GM12878 (cell line): ENCODE results near the gene SENP7. TPM values are rescaled to one million over a fixed set of nuclear protein-coding genes. Genes with fewer than 3 reads are reported as not detected.
A peak's percentile ranks its signal among the peaks of the same experiment; 100 is the strongest.

Experiments
- EP300 ChIP-seq, 2 experiments: fragments of 150-350 bp in 1 of 2; IDR thresholded peaks; 2 replicates each; pipeline ENCODE4 v1.6.1; 2011 to 2012; ENCODE audit warnings: low read depth in 2 of 2, low read length in 2 of 2, borderline replicate concordance in 1 of 2, improper control_type of control experiment in 1 of 2, inconsistent platforms in 1 of 2; ENCODE audit not compliant: control insufficient read depth in 1 of 2
- FOXK2 ChIP-seq: fragments of 450-650 bp; IDR thresholded peaks from 2 replicates; pipeline ENCODE4 v1.6.1; 2017; ENCODE audit warnings: mild to moderate bottlenecking, moderate library complexity
- FOXM1 ChIP-seq: IDR thresholded peaks from 2 replicates; pipeline ENCODE4 v1.6.1; 2012; ENCODE audit warnings: low read depth, mild to moderate bottlenecking, inconsistent platforms, low read length, moderate library complexity
- GABPA ChIP-seq: IDR thresholded peaks from 2 replicates; pipeline ENCODE4 v1.6.1; 2014; ENCODE audit warnings: antibody characterized with exemption, low read depth, mild to moderate bottlenecking, inconsistent platforms
- HCFC1 ChIP-seq: fragments of 150-350 bp; IDR thresholded peaks from 2 replicates; pipeline ENCODE4 v1.6.1; 2014; ENCODE audit warnings: low read length
- PML ChIP-seq: IDR thresholded peaks from 2 replicates; pipeline ENCODE4 v1.6.1; 2012; ENCODE audit warnings: low read length, inconsistent platforms
- ZNF622 ChIP-seq: fragments of 450-650 bp; IDR thresholded peaks from 2 replicates; pipeline ENCODE4 v1.6.1; 2017; ENCODE audit warnings: mild to moderate bottlenecking, inconsistent platforms
- polyA plus RNA-seq, 11 experiments: library from polyadenylated mRNA; depleted of rRNA in 4 of 11; unstranded in 6 of 11; stranded (reverse) in 5 of 11; fragments of >200 nt; fragmentation: Nextera tagmentation in 4 of 11; fragmentation: Illumina TruSeq in 1 of 11; extraction: Ambion mirVana in 4 of 11; extraction: Trizol in 1 of 11; gene quantifications; 1 replicate in 1 of 11; 2 replicates in 10 of 11; pipeline versions ENCODE4 v1.2.1 to v1.2.3, GENCODE V29; 2011 to 2016; ENCODE audit warnings: inconsistent platforms in 2 of 11, missing spikeins in 2 of 11, low read depth in 1 of 11
- total RNA-seq, 4 experiments: library from RNA; depleted of rRNA in 3 of 4; stranded (reverse); fragments of >200 nt in 3 of 4; fragmentation: Illumina TruSeq in 1 of 4; extraction: Trizol in 1 of 4; gene quantifications; 2 replicates each; pipeline versions ENCODE4 v1.2.1 to v1.2.3, GENCODE V29; 2013 to 2021
- TF ChIP-seq, protein P1 (sequence below): fragments of 450-650 bp; IDR thresholded peaks from 2 replicates; pipeline ENCODE4 v1.6.1; 2017; ENCODE audit warnings: mild to moderate bottlenecking, low read depth, inconsistent platforms; ENCODE audit not compliant: poor library complexity, severe bottlenecking
- TF ChIP-seq, protein P2 (sequence below), 3 experiments: IDR thresholded peaks in 2 of 3; conservative IDR thresholded peaks in 1 of 3; 2 replicates each; pipeline ENCODE4 v1.5.1; 2011; ENCODE audit warnings: low read depth in 3 of 3, low read length in 3 of 3, mild to moderate bottlenecking in 3 of 3, control low read depth in 2 of 3, moderate library complexity in 2 of 3, inconsistent platforms in 1 of 3, mixed read lengths in 1 of 3; ENCODE audit not compliant: control insufficient read depth in 2 of 3, insufficient read depth in 1 of 3; ENCODE audit errors: extremely low read depth in 1 of 3
- TF ChIP-seq, protein P3 (sequence below): fragments of 450-650 bp; IDR thresholded peaks from 2 replicates; pipeline ENCODE4 v1.6.1; 2017; ENCODE audit warnings: mild to moderate bottlenecking, moderate library complexity
- TF ChIP-seq, protein P4 (sequence below): fragments of 450-650 bp; IDR thresholded peaks from 2 replicates; pipeline ENCODE4 v1.6.1; 2017; ENCODE audit warnings: mild to moderate bottlenecking

Gene SENP7
- total and polyA plus RNA-seq, 10 of the 15 experiments (the other 5 are each of a cell fraction or from before 2014, with no cell fraction given), result 2.6 to 14.7 (median 8.3) TPM

DNA sequence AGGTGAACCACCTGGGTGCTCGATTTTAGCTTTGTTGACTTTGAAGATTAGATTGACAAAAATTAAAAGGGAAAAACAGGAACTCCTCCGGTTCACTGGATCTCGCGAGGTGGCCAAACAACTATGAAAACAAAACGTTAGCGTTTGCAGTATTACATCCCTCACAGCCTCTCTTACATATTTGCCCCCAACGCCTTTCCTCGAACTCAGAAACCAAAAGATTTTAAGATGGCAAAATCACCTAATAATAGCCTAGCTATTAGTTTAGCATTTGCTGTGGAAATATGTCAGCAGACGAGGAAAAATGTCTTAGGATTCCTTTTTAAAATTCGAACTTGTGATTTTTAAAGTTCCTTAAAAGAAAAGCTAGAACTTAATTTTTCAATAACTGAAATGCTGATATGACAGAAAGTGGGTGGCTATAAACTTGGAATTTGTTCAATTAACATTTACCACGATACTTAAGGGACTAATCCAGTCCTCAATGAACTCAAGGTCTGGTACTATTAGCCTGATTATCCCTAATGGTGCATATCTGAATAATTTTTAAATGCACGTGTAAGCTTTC, 491 bp upstream of the SENP7 start (continued):
- TF ChIP-seq, protein P1, sequence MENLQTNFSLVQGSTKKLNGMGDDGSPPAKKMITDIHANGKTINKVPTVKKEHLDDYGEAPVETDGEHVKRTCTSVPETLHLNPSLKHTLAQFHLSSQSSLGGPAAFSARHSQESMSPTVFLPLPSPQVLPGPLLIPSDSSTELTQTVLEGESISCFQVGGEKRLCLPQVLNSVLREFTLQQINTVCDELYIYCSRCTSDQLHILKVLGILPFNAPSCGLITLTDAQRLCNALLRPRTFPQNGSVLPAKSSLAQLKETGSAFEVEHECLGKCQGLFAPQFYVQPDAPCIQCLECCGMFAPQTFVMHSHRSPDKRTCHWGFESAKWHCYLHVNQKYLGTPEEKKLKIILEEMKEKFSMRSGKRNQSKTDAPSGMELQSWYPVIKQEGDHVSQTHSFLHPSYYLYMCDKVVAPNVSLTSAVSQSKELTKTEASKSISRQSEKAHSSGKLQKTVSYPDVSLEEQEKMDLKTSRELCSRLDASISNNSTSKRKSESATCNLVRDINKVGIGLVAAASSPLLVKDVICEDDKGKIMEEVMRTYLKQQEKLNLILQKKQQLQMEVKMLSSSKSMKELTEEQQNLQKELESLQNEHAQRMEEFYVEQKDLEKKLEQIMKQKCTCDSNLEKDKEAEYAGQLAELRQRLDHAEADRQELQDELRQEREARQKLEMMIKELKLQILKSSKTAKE, result no peak
- TF ChIP-seq, protein P2, sequence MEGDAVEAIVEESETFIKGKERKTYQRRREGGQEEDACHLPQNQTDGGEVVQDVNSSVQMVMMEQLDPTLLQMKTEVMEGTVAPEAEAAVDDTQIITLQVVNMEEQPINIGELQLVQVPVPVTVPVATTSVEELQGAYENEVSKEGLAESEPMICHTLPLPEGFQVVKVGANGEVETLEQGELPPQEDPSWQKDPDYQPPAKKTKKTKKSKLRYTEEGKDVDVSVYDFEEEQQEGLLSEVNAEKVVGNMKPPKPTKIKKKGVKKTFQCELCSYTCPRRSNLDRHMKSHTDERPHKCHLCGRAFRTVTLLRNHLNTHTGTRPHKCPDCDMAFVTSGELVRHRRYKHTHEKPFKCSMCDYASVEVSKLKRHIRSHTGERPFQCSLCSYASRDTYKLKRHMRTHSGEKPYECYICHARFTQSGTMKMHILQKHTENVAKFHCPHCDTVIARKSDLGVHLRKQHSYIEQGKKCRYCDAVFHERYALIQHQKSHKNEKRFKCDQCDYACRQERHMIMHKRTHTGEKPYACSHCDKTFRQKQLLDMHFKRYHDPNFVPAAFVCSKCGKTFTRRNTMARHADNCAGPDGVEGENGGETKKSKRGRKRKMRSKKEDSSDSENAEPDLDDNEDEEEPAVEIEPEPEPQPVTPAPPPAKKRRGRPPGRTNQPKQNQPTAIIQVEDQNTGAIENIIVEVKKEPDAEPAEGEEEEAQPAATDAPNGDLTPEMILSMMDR (IDR thresholded peaks at IDR 0.05 in 2 of 3, conservative IDR thresholded peaks at IDR 0.05 in 1 of 3; ENCODE audit: control insufficient read depth in 2 of 3, extremely low read depth in 1 of 3, insufficient read depth in 1 of 3, low read depth in 3 of 3, low read length in 3 of 3), result no peak
- TF ChIP-seq, protein P3, sequence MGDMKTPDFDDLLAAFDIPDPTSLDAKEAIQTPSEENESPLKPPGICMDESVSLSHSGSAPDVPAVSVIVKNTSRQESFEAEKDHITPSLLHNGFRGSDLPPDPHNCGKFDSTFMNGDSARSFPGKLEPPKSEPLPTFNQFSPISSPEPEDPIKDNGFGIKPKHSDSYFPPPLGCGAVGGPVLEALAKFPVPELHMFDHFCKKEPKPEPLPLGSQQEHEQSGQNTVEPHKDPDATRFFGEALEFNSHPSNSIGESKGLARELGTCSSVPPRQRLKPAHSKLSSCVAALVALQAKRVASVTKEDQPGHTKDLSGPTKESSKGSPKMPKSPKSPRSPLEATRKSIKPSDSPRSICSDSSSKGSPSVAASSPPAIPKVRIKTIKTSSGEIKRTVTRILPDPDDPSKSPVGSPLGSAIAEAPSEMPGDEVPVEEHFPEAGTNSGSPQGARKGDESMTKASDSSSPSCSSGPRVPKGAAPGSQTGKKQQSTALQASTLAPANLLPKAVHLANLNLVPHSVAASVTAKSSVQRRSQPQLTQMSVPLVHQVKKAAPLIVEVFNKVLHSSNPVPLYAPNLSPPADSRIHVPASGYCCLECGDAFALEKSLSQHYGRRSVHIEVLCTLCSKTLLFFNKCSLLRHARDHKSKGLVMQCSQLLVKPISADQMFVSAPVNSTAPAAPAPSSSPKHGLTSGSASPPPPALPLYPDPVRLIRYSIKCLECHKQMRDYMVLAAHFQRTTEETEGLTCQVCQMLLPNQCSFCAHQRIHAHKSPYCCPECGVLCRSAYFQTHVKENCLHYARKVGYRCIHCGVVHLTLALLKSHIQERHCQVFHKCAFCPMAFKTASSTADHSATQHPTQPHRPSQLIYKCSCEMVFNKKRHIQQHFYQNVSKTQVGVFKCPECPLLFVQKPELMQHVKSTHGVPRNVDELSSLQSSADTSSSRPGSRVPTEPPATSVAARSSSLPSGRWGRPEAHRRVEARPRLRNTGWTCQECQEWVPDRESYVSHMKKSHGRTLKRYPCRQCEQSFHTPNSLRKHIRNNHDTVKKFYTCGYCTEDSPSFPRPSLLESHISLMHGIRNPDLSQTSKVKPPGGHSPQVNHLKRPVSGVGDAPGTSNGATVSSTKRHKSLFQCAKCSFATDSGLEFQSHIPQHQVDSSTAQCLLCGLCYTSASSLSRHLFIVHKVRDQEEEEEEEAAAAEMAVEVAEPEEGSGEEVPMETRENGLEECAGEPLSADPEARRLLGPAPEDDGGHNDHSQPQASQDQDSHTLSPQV, result no peak
- no peak for TF ChIP-seq FOXK2
- TF ChIP-seq, protein P4, sequence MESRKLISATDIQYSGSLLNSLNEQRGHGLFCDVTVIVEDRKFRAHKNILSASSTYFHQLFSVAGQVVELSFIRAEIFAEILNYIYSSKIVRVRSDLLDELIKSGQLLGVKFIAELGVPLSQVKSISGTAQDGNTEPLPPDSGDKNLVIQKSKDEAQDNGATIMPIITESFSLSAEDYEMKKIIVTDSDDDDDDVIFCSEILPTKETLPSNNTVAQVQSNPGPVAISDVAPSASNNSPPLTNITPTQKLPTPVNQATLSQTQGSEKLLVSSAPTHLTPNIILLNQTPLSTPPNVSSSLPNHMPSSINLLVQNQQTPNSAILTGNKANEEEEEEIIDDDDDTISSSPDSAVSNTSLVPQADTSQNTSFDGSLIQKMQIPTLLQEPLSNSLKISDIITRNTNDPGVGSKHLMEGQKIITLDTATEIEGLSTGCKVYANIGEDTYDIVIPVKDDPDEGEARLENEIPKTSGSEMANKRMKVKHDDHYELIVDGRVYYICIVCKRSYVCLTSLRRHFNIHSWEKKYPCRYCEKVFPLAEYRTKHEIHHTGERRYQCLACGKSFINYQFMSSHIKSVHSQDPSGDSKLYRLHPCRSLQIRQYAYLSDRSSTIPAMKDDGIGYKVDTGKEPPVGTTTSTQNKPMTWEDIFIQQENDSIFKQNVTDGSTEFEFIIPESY, result no peak
- TF ChIP-seq GABPA, result no peak
- TF ChIP-seq HCFC1, result no peak
- 0 out of 2 replicates have a peak, but pooled peaks have one; percentile 10 for TF ChIP-seq PML
- TF ChIP-seq FOXM1, result no peak
- TF ChIP-seq ZNF622, result no peak
- no peak for TF ChIP-seq EP300 (IDR thresholded peaks at IDR 0.05; ENCODE audit: borderline replicate concordance in 1 of 2, control insufficient read depth in 1 of 2, low read depth in 2 of 2, low read length in 2 of 2)
- TF ChIP-seq, all 136 proteins: peak for 9
